D341Med (cell line): ENCODE measurements around the gene TOR2A.
"Not testable (repeated sequence)": the region's sequence is repeated elsewhere in the genome, so short reads cannot be mapped to it uniquely, and the experiment has no call there.

ENCODE experiments used
- DNase-seq: peaks from one replicate; pipeline ENCODE4 v3.0.0; 2012; ENCODE audit warnings: low spot score

The TOR2A gene

DNA sequence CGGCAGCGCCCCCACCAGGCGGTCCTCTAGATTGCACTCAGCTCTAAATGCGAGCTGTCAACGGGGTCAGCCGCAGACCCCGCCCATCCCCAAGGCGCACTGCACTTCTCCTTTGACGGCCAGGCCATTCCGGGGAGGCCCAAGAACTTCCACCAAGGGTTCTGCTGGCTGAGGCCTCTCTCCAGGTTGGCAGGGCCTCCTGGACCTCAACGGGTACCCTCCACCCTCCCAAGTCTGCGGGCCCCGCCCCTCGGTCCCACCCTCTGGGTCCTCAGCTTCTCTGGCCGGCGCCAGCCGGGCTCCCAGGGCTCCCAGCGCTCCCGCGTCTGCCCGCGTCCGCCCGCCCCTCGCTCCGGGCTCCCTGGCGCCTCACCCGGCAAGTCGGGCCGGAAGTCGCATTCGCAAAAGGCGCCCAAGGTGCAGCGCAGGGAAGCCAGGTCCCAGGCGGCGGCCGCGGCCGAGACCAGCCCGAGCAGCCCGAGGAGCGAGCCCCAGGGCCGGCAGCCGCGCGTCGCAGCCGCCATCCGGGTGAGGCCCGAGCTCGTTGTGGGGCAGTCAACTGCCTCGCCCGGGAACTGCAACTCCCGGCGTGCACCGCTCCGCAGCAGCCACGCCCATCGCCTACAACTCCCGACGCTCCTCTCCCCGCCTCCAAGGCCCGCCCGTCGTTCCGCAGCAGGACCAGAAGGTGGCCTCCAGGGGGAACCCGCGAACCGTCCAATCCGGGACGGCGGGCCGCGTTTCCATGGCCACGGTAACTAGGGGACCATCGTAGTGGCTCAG lies at the start of gene TOR2A:
Gene TOR2A, minus strand, starts transcription at position 548 of the 783 bp plus-strand sequence. Its CDS starts 24 bp downstream, at position 524.
- peak; percentile 97 for DNase-seq

DNA sequence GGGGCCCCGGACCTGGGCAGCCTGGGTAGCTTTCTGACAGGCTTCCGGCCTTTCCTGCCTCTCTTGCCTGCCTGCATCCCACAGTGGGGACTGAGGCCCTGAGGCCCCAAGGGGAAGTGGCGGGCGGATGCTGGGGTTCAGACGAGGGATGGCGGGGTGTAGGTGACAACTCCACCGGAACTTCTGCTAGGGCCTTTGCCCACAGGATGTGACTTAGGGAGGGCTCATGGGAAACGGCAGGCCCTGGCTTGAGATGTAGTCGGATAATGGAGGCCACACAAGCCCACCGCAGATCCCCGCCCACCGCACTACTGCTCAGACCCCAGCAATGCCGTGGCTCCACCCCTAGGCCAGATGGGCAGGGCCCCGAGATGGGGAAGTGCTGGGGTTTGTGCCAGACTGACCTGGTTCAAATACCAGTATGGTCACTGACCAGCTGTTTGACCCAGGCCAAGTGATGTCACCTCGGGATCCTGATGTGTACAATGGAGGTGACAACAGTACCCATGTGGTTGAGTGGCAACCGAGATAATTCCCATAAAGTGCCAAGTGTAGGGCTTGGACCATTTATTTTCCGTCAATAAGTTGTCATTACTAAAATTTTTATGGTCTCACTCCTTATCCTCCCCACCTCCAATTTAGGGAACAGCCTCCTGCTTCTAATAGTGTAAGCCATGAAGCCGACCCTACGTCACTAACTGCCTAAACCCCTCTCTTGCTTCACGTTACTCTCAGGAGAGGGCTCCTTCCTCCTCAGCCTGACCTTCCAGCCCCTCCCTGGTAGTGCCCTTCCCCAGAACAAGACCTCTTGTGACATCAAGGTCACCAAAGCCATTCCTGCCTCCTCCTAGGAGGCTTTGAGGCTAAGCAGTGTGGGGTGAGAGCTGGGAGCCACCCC lies 48.3 kb upstream of the TOR2A start:
- no peak for DNase-seq

DNA sequence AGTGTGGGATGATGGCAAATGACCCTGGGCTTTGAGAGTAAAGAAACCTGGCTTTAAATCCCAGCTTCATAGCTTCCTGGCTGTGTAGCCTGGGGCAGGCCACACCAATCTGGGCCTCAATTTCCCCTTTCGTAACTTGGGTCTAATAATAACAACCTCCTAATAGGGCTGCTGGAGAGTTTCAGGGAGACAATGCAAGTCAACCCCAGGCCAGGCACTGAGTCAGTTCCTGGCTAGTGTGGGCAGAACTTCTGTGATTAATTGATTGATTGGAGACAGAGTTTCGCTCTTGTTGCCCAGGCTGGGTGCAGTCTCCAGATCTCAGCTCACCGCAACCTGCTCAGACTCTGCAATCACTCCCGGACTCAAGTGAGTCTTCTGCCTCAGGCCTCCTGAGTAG lies 46.7 kb upstream of the TOR2A start:
- no peak for DNase-seq

DNA sequence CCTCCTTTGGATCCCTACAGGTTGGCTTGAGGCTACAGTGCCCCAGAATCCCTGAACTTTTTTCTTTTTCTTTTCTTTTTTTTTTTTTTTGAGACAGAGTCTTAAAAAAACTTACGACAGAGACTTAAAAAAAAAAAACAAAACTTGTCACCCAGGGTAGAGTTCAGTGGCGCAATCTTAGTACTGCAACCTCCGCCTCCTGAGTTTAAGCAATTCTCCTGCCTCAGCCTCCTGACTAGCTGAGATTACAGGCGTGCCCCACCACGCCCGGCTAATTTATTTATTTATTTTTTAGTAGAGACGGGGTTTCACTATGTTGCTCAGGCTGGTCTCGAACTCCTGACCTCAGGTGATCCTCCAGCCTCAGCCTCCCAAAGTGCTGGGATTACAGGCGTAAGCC lies 45.8 kb upstream of the TOR2A start:
- DNase-seq = not testable (repeated sequence)

DNA sequence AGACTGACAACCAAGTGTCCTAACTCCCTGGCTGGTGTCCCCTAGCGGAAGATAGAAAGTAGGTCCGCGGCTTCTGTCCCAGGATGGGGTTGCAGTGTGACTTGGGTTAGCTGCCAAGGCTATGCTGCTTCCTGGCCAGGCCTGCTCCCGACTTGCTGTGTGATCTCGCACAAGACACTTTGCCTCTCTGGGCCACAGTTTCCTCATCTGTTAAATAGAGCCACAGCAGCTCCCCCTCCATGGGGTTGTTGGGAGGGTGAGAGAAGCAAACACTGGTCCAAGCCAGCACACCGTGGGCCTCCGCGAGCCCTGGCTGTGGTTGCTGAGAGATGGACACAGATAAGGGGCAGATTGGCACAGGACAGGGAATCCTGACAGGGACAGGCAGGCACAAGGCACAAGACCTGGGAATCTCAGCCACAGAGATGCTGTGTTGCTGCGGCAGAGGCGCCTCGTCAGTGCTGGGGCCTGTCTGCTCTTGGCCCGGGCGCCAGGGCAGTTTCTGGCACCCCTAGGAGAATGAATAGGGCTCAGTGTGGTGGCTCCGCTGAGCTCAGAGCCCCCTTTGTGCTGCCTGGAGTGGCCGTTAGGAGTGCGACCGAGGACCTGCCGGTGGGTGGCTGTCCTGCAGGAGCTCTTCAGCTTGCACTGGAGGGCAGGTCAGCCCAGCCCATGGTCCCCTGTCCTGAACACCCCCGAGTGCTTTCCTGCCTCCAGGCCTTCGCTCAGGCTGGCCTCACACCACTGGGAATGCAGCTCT lies 45.2 kb upstream of the TOR2A start:
- DNase-seq = no peak

DNA sequence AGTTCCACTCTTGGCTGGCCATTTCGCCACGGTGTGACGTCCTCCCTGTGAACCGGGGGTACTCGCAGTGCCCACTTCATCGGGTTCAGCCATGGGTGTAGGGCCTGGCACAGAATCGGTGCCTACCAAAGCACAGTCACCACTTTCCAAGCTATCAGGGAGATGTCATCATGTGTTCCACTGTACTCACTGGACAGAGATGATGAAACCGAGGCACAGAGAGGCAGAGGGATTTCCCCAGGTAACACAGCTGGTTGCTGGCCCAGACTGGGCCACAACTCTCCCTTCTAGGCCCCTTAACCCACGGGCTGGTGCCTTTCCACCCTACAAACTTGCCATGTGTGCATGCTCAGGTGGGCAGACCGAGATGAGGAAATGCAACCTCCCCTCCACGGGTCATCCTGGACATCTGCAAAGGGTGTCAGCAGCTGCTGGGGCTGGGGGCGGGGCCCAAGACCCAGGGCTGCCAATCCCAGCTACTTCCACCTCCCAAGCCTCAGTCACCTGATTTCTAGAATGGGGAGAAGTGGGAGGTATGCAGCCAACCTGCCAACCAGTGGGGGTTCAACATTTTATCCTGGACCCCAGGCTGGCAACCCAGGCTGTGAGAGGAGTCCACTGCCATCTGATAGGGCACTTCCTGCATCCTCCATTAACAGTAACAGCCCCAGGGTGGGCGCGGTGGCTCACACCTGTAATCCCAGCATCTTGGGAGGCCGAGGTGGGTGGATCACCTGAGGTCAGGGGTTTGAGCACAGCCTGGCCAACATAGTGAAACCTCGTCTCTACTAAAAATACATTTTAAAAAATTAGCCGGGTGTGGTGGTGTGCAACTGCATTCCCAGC lies 44.3 kb upstream of the TOR2A start:
- DNase-seq = no peak

DNA sequence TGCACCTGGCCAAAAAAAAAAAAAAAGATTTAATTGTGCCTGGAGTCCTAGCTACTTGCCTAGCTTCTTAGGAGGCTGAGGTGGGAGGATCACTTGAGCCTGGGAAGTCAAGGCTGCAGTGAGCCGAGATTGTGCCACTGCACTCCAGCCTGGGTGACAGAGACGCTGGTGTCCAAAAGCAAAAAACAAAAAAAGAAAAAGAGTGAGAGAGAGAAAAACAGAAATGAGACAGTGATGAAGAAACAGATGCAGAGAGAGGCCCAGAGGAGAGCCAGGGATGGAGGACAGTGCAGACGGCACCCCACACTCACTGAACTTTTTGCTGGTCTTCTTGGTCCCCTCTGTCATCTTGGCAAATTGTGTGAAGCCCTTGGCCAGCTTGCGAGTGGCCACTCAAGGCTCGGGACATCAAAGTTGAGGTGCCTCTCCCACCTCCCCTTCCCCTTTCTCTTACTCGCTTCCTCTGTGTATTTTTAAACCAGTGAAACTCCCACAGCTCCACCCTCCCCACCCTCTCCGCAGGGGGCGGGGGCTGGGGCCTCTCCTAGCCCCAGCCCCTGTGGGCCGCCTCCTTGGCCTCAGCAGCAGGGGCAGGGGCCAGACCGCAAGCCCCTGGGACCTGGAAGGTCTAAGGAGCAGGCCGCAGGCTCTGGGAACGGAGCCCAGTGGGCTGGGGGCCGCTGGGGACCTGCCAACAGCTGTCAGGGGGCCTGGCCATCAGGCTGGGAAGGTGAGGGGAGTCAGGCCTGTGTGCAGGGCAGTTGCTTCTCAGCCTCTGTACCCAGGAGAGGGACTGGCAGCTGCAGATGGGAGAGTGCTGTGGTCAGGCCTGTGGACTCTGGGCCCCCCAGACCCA lies 43.4 kb upstream of the TOR2A start, which contains the start of gene SH2D3C:
Gene SH2D3C, minus strand, starts transcription at position 387 of the 856 bp plus-strand sequence. Its CDS starts 39 bp downstream, at position 348.
- DNase-seq = no peak

DNA sequence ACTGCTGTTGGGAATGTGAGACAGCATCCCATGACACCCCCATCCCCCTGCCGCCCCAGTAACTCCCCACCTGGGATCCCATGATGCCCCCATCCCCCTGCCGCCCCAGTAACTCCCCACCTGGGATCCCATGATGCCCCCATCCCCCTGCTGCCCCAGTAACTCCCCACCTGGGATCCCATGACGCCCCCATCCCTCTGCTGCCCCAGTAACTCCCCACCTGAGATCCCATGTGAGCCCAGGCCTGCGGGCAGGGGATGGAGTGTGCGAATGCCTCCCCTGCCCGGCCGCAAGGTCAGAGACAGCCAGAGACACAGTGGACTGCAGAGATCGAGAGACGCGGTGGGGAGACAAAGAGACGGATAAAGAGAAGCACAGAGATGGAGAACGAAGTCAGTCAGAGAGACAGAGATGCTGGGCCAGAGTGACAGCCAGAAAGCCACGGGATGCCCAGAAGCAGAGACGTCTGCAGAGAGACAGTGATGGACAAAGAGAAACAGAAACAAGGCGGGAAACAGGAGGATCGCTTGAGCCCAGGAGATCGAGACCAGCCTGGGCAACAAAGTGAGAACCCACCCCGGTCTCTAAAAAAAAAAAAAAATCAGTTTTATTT lies 42.4 kb upstream of the TOR2A start:
- no peak for DNase-seq

DNA sequence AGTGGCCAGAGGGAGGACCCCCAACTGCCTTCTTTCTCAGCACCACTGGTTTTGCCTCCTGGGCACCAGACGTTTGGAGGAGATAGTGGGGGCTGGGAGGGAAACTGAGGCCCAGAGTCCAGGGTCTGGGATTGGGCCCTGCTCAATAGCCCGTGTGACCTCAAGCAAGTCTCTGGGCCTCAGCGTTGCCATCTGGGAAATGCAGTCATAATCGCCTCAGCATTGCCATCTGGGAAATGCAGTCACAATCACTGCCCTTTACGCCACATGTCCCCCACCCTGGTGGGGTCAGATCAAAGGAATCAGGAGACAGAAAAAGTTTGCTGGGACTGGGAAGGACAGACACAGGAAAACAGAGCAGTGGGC lies 41.8 kb upstream of the TOR2A start:
- no peak for DNase-seq

DNA sequence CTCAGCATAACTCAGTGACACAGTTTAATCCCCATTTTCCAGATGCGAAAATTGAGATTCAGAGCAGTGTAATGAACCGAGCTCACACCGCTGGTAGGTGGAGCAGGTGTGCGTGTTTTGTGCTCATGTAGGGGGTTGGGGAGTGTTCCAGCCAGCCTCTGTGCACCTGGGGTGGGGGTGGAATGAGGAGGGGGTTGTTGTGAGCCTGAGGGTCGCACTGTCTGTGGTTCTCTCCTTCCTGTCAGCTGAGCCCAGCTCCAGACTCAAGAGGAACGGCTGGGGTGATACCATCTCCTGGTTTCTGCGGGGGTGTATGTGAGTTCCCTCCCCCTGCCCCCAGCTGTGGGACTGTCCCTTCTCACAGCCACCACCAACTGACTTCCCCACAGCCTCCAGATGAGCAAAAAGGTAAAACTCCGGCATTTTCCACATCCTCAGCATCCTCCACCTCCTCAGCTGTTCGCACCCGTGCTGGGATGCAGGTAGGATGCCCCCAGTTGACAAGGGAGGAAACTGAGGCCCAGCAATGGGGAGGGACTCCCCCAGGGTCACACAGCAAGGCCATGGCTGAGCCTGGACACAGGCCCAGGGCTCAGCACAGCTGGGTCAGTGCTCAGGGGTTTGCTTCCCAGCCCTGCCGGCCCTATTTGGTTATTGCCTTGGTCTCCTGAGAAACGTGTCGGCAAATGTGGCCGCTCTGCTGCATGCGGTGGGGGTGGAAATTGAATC lies 41.3 kb upstream of the TOR2A start:
- DNase-seq = no peak

DNA sequence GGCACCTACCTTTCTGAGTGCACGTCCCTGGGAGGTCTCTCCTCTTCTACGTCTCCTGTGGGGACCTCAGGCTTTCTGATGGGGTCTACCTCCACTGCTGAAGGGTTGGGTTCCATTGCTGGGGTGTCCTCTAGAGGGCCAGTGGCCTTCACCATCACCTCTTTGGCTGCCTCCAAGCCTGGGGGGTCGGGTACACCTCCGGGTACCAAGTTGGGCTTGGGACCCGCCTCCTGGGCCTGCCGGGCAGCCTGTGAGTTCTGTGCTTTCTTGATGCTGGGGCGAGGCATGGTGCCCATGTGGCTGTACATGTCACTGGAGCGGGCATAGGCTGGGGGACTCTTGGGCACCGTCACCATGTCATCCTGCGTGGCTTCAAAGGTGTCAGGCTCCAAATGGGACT lies 38.9 kb upstream of the TOR2A start:
- no peak for DNase-seq

DNA sequence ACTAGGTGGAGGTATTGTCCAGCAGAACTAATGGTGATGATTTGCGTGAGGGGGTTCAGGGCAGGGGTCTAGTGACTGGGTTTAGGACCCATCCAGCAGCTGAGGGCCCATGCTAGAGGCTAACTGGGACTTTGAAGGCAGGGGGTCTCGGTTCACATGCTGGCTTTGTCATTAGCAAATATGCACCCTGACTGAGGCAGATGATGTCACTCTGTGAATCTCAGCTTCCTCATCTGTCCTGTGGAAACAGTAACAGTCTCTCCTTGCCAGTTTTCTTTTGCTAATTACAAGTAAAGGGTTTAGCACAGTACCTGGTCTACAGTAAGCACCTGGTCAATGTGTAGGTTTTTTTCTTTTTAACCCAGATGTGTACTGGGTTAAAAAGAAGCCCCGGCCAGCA lies 38.2 kb upstream of the TOR2A start:
- no peak for DNase-seq

DNA sequence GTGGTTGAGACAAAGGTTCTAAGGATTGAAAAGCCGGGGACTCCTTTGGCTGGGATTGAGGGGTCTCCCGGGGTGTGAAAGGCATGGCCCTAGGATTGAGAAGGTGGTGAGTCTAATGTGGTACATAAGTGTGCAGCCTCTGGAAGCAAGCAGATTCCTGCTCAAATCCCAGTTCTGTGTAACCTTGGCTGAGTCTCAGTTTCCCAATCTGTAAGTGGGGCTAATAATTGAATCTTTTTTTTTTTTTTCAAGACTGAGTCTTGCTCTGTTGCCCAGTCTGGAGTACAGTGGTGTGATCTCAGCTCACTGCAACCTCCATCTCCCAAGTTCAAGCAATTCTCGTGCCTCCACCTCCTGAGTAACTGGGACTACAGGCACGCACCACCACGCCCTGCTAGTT lies 37.5 kb upstream of the TOR2A start:
- no peak for DNase-seq

DNA sequence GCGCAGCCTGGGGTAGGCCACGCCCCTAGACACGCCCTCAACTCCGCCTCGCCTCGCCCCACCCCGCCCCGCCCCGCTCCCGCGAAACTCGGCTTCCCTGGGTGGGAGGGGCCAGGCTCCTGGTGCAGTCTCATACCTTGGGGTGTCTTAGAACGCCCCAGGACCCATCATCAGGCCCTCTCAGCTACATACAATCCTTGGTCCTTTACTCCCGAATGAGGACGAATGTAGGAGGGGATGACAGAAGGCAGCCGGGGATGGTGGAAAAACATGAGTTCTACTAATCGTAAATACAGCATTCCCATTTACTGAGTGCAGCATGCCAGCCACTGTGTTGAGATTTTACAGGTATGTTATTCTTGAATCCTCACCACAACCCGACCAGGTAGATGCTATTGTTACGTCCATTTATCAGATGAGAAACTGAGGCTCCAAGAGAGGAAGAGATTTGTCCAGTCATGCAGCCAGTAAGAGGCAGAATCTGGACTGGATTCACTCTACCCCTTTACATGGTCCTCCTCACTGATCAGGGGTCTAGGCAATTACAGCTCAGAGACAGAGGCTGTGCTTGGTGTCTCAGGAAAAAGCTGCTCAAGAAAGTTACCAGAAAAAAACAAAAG lies 36.6 kb upstream of the TOR2A start:
- DNase-seq = no peak

DNA sequence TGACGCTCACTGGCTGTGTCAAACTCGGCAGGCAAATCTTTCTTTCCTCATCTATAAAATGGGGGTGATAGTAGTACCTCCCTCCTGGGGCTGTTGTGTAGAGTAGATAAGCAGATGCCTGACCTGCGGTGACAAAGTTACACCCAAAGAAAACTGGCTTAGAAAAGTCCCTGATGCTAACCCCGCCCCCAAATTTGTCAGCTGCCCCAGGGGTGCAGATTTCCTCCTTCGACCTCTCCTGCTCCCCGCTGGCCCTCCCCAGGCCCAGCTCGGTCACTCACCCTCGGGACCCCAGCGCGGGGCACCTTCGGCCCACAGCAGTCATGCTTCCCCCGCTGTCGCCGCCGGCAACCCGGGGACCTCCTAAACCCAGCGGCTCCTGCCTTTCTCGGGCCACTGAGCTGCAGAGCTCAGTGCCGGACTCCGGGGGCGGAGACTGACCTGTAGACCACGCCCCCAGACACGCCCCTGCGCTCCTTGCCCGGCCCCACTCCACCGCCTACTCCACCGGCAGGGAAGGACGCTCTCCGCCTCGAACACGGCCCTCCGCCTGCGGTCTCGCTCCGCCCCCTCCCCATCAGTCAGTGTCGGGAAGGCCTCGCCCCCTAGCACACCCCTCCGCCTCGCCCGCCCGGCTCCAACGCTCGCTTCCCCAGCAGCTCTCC lies 35.9 kb upstream of the TOR2A start:
- peak; percentile 98 for DNase-seq

DNA sequence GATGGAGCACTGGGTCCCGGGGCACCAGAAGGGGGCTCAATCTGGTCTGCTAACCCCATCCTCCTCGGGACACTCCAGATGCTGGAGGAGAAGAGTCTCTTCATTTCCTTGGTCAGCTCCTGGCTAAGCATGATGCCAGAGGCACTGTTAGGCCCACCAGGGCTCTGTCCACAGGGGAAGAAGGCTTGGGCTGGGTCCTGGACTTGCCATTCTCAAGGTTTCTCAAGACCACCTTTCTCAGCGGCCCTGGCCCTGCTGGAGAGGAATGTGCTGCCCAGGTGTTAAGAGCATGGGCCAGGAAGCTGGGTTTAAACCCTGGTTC lies 35.5 kb upstream of the TOR2A start:
- no peak for DNase-seq

DNA sequence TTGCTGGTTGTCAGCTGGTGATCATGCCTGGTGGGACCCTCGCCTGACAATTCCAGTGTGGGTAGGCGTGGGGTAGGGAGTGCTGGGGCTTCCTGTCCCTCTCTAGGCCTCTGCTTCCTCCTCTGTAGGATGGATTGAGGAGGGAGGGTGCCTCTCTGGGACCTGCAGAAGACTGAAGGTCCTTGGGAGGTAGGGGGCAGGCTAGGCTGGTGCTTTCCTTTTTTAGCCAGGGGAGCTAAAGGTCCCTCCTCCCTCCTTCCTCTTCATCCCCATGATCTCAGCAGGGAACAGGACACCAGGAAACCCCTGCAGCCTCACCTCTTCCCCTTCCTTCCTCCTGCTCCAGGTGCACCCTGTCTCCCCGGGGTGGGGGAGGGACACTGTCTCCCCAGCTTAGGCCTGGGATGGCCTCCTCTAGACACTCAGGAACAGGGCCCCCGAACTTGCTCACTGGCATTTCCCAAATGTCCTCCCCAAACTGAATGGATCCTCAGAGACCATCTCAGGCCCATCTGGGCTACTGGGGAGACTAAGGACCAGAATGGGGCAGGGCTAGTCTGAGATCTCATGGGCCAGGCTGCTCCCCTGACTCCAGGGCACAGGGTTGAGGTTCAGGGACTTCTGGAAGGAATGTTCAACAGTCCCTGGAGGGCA lies 35.0 kb upstream of the TOR2A start:
- DNase-seq = no peak

DNA sequence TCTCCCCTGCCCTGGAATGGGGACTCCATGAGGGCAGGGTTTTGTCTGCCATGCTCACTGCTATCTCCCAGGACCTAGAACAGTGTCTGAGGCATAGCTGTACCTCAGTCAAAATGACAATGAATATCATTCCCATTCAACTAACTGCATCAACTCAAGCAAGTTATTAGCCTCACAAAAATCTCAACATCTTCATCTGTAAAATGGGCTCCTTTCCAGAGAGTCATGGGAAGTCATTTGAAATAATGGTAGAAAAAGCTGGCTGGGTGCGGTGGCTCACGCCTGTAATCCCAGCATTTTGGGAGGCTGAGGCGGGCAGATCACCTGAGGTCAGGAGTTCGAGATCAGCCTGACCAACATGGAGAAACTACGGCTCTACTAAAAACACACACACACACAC lies 34.0 kb upstream of the TOR2A start:
- DNase-seq = no peak
